GM12891 (cell line): ENCODE results near the gene SREK1IP1.

ENCODE experiments used
- PAX5 ChIP-seq: IDR thresholded peaks from 2 replicates; pipeline ENCODE4 v1.6.1; 2011; ENCODE audit warnings: low read length, moderate library complexity, mild to moderate bottlenecking; ENCODE audit not compliant: insufficient read depth, severe bottlenecking
- POLR2A ChIP-seq: IDR thresholded peaks from 2 replicates; pipeline ENCODE4 v1.6.1; 2011; ENCODE audit warnings: low read depth, low read length, control low read depth
- POLR2AphosphoS5 ChIP-seq: IDR thresholded peaks from 2 replicates; pipeline ENCODE4 v1.6.1; 2011; ENCODE audit warnings: low read depth, low read length, control low read depth
- SPI1 ChIP-seq: IDR thresholded peaks from 2 replicates; pipeline ENCODE4 v1.6.1; 2011; ENCODE audit warnings: low read depth, low read length, control low read depth
- TAF1 ChIP-seq: IDR thresholded peaks from 2 replicates; pipeline ENCODE4 v1.6.1; 2011; ENCODE audit warnings: low read depth, low read length, control low read depth

- TF ChIP-seq POLR2AphosphoS5 (no peak), POLR2A (no peak), PAX5 (no peak), TAF1 (no peak), SPI1 (no peak)
Measured at GRCh38 chr5:64707191-64707590, 61.3 kb downstream of the SREK1IP1 start.
